Measurements from ENCODE around the gene RAB11A.

The RAB11A gene

GRCh38 chr15:65869126-65869953, at the start of gene RAB11A:
RAB11A (plus strand) TSS chr15:65869491; CDS start chr15:65869586, 95 bp downstream.
- DNase-seq = peak; percentile 98

- DNase-seq = peak; percentile 62
Measured at GRCh38 chr15:65819563-65819960, 49.7 kb upstream of the RAB11A start.

- no peak for DNase-seq
Measured at GRCh38 chr15:65821070-65821469, 48.2 kb upstream of the RAB11A start.

- DNase-seq = no peak
Measured at GRCh38 chr15:65822316-65822715, 47.0 kb upstream of the RAB11A start.

- DNase-seq = peak; percentile 68
Measured at GRCh38 chr15:65824031-65824743, 45.1 kb upstream of the RAB11A start.

- no peak for DNase-seq
Measured at GRCh38 chr15:65824941-65825544, 44.2 kb upstream of the RAB11A start.

GRCh38 chr15:65827065-65827464, 42.2 kb upstream of the RAB11A start:
- peak; percentile 12 for DNase-seq

- no peak for DNase-seq
Measured at GRCh38 chr15:65828585-65828984, 40.7 kb upstream of the RAB11A start.

GRCh38 chr15:65829130-65829764, 40.0 kb upstream of the RAB11A start:
- DNase-seq = peak; percentile 15

GRCh38 chr15:65832549-65833364, 36.5 kb upstream of the RAB11A start:
- peak; percentile 88 for DNase-seq

- peak; percentile 16 for DNase-seq
Measured at GRCh38 chr15:65833501-65834205, 35.6 kb upstream of the RAB11A start.

- no peak for DNase-seq
Measured at GRCh38 chr15:65834603-65835282, 34.5 kb upstream of the RAB11A start.

GRCh38 chr15:65835447-65835846, 33.8 kb upstream of the RAB11A start:
- no peak for DNase-seq

GRCh38 chr15:65836665-65837064, 32.6 kb upstream of the RAB11A start:
- no peak for DNase-seq

- DNase-seq = peak; percentile 78
Measured at GRCh38 chr15:65837301-65838294, 31.7 kb upstream of the RAB11A start.

GRCh38 chr15:65839354-65839901, 29.9 kb upstream of the RAB11A start:
- DNase-seq = peak; percentile 63

GRCh38 chr15:65839985-65840384, 29.3 kb upstream of the RAB11A start:
- no peak for DNase-seq

GRCh38 chr15:65841121-65841930, 28.0 kb upstream of the RAB11A start:
- DNase-seq = peak; percentile 67

All from inflammatory macrophage treated with lipopolysaccharide for 4 hours (primary cell).